Fibroblast of skin of right biceps (primary cell): Measurements from ENCODE around the gene ZNF426.
"Not testable (repeated sequence)": the region's sequence is repeated elsewhere in the genome, so short reads cannot be mapped to it uniquely, and the experiment has no call there.

Experiments
- DNase-seq: peaks from one replicate; pipeline ENCODE4 v3.0.0-alpha.2; 2013

The ZNF426 gene

DNA sequence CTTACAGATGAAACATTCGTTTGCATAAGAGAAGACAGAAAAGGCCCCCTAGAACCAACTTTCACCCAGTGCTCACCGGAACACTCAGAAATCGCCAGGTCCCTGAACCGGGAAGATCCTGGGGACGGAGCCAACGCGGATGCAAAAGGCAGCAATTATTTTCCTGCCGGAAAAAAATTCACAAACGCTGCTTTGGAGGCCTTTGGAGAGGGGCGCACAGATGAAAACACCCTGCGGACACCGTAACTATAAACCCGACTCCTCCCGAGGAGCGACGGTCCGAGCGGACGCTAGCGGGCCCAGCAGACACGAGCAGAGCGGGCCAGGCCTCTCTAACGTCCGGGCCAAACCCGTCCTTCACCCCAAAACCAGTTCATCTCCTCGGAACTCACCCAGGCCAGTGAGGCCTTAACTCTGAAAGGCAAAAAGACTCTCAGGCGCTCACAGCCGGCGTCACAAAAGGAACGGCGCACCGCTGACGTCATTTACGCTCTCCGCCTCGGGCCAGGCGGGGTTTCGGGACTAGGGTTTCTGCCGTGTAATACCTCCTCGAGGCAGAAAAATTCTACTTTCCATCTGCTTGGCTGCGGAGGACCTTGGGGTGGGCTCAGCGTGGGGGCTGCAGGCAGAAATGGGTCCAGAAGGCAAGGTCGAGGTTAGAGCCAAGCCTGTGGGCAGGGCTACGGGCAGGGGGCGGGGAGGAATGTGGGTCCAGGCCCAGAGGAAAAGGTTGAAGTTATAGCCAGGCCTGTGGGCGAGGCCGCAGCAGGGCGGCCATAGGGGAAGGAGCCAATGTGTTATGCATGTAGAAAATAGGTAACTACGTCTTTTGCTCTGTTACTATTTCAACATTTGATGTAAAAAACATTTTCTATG is at the start of gene ZNF426:
Gene ZNF426, minus strand, starts transcription at position 463 of the 876 bp plus-strand sequence. CDS start 2,413 bp downstream, outside the sequence.
- DNase-seq = peak; percentile 92

DNA sequence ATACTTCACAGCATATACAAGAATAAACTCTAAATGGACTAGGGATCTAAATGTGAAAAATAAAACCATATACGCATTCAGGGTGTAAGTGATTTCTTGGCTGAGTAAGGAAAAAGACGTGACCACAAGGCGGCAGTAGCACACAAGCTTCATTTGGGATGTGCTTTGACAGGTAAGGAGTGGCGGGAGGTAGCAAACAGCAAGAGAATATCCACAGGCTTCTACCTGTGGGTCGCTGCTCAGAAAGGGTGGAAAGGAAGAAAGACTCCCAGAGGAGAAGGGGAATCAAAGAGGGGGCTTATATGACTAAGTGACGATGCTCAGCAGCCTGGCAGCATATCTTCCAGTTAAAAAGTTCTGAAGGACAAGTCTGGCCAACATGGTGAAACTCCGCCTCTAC is 48.3 kb upstream of the ZNF426 start:
- peak; percentile 55 for DNase-seq

DNA sequence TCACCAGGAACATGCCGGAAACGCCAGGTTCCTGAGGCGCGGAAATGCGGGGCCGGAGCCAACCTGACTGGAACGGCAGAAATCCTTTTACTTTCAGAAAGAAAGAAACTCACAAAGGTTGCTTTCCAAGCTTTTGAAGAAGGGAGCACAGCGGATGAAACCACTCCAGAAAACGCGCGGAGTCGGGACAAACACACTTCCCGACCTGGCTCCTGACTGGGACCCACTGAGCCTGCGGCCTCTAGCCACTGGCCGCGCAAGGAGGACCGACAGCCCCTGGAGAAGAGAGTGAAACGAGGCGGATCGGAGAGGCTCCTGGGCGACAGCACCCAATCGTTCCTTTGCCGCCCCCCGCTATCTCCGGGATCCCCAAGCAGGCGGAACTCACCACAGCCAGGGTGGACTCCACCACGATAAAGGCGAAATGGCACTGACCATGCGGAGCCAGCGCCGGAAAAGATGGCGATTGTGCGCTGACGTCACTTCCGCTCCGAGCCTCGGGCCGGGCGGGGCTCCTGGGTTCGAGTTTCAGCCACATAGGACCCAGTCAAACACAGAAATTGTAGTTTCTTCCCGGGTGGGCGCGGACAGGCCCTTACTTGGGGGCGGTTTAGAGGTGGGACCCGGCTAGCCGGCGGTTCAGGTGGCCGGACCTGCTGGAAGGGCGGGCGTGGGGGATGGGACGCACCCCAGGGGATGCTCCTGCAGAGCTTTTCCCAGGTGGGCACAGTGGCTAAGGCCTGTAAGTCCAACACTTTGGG is 45.8 kb upstream of the ZNF426 start, which contains the start of gene ZNF121:
Gene ZNF121, minus strand, starts transcription at position 432 of the 761 bp plus-strand sequence. CDS start 16,407 bp downstream, outside the sequence.
- peak; percentile 82 for DNase-seq

DNA sequence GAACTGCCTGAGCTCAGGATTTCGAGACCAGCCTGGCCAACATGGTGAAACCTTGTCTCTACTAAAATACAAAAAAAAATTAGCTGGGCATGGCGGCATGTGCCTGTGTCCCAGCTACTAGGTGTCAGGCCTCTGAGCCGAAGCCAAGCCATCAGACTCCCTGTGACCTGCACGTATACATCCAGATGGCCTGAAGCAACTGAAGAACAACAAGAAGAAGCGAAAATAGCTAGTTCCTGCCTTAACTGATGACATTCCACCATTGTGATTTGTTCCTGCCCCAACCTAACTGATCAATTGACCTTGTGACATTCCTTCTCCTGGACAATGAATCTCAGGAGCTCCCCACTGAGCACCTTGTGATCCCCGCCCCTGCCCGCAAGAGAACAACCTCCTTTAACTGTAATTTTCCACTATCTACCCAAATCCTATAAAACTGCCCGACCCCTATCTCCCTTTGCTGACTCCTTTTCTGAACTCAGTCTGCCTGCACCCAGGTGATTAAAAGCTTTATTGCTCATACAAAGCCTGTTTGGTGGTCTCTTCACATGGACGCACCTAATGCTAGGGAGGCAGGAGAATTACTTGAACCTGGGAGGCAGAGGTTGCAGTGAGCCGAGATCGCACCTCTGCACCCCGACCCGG is 43.8 kb upstream of the ZNF426 start:
- DNase-seq = not testable (repeated sequence)

DNA sequence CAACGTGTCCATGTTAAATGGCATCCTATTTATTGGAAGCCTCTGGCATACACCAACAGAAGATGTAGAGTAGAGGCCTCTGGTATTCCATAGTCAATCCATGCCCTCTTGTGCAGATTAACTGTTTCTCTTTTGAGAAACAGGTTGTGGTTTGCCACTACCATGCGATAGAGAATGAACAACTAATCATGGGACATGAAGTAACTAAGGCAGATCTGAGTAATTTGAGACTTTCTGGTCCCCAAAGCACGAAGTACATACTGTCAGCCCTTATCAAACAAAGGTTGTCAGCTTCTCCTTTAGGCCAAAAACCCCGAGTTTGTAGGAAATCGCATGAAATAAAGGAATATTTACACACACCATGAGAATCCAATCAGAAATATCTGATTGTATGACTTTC is 42.3 kb upstream of the ZNF426 start:
- DNase-seq = no peak

DNA sequence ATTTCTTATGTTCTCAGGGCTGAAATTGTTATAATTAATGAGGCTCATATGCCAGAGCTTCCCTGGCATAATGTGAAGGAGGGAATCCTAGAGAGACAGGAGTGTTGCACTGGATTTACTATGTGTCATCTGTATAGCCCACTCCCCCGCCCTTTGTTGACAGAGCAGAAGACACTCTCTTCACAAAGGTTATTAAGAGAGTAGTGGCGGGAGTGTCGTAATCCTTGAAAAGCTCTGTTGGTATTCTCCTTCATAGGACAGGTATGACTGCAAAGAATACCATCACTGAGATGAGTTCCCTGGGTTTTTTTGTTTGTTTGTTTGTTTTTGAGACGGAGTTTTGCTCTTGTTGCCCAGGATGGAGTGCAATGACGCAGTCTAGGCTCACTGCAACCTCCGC is 31.8 kb upstream of the ZNF426 start:
- no peak for DNase-seq

DNA sequence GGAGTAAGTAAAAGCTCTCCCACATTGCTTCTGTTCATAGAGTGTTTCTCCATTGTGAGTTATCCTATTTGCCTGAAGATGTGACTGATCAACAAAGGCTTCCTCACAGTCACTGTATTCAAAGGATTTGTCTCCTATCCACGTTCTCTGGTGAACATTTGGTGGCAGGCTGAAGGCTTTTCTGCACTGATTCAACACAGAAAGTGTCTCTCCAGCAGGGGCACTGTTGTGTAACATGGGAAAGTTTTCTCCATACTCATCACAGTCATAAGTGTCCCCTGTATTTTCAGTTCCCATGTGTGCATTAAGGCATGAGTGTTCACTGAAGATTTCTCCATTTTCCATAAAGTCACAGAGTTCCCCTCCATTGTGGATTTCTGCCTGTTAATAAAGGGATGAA is 28.3 kb upstream of the ZNF426 start:
- no peak for DNase-seq

DNA sequence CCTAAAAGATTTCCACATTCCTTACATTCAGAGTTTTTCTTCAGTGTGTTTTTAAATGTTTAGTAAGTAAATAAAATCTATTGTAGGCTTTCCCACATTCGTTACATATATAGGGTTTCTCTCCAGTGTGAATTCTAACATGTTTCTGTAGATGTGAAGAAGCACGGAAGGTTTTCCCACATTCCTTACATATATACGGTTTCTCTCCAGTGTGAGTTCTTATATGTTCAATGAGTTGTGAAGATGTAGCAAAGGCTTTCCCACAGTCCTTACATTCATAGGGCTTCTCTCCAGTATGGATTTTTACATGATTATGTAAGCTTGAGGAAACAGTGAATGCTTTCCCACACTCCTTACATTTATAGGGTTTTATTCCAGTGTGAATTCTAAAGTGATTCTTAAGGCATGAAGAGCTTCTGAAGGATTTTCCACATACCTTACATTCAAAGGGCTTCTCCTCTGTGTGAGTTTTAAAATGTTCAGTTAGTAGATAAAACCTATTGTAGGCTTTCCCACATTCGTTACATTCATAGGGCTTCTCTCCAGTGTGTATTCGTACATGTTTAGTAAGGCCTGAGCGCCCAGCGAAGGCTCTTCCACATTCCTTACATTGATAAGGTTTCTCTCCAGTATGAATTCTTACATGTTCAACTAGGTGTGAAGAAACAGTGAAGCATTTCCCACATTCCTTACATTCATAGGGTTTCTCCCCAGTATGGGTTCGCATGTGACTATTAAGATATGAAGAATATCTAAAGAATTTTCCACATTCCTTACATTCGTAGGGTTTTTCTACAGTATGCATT is 27.7 kb upstream of the ZNF426 start:
- peak; percentile 18 for DNase-seq

DNA sequence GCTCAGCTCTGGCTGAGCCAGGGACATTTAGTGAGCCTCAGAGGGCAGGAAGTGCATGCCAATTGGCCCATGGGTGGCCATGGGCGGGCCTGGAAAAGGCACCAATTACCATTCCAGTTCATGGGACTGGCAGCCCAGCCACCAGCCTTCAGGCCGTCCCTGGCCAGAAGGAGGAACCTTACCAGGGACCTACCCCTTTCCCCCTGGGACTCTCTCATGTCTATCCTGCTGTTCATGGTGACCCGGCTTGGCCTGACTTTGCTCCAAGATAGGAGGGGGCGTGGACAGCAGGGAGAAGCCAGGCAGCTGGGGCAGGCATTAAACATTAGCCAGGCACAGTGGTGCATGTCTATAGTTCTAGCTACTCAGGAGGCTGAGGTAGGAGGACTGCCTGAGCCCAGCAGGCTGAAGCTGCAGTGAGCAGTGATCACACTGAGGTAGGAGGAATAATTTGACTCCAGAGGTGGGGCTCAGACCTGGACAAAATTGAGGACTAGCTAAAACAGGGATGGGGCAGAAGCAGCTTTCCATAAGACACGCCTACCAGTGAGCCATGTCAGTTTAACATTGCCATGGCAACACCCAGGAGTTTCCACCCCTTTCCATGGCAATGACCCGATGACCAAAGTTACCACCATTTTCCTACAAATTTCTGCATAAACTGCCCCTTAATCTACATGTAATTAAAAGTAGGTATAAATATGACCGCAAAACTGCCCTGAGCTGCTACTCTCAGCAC is 14.3 kb upstream of the ZNF426 start:
- DNase-seq = no peak

DNA sequence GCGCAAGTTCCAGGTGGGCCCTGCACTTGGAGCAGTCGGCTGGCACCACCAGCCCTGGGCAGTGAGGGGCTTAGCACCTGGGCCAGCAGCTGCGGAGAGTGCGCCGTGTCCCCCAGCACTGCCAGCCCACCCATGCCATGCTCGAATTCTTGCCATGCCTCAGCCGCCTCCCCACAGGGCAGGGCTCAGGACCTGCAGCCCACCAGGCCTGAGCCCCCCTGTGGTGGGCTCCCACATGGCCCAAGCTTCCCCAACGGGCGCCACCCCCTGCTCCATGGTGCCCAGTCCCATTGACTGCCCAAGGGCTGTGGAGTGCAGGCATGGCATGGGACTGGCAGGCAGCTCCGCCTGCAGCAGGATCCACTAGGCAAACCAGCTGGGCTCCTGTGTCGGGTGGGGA is 9.4 kb upstream of the ZNF426 start:
- DNase-seq = no peak

DNA sequence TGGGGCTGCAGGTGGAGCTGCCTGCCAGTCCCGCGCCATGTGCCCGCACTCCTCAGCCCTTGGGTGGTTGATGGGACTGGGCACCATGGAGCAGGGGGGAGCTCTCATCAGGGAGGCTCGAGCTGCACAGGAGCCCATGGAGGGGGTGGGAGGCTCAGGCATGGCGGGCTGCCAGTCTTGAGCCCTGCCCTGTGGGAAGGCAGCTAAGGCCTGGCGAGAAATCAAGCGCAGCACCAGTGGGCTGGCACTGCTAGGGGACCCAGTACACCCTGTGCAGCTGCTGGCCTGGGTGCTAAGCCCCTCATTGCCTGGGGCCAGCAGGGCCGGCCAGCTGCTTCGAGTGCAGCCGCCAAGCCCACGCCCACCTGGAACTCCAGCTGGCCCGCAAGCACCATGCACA is 2.8 kb upstream of the ZNF426 start:
- DNase-seq = not testable (repeated sequence)

DNA sequence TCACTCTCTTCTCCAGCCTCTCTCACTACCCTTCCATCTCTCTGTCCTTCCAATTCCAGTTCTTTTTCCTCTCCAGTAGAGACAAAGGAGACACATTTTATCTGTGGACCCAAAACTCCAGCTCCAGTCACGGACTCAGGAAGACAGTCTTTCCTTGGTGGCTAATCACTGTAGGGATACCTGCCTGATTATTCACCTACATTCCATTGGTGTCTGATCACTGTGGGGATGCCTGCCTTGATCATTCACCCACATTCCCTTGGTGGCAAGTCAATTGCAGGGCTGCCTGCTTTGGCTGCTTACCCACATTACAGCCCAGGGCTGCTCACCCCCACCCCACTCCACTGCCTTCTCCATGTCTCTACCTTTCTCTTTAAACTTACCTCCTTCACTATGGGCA is 1.5 kb upstream of the ZNF426 start:
- not testable (repeated sequence) for DNase-seq

DNA sequence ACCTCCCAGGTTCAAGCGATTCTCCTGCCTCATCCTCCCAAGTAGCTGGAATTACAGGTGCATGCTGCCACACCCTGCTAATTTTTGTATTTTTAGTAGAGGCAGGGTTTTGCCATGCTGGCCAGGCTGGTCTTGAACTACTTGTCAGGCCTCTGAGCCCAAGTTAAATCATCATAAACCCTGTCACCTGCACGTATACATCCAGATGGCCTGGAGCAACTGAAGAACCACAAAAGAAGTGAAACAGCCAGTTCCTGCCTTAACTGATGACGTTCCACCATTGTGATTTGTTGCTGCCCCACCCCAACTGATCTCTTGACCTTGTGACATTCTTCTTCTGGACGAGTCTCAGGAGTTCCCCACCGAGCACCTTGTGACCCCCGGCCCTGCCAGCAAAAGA is 756 bp upstream of the ZNF426 start:
- DNase-seq = not testable (repeated sequence)

DNA sequence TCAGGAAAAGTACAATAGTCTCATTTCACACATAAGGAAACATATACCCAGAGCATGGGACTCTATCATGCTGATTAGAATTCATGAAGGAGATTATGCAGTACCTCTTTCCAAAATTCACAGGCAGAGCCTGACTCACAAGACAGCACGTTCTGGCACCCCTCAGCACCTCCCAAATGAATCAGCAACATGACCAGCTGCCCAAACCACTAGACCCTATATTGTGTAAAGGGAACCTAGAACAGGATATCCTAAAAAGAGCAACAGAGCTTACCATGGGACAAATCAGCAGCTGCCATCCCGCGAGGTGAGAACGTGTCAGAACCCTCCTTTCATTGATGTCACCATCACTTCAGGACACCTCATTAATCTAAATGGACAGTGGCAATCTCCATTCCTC is 2.5 kb downstream of the ZNF426 start:
- no peak for DNase-seq

DNA sequence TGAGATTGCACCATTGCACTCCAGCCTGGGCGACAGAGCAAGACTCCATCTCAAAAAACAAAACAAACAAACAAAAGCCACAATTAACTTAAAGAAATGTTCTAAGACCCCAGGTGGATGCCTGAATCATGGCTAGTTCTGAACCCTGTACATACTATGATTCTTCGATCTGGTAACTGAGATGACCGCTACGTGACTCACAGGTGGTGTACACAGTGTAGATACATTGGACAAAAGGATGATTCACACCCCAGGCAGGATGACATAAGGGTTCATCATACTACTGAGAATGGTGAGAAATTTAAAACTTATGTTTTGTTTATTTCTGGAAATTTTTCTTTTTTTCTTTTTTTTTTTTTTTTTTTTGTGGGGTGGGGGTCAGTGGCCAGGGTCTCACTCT is 6.5 kb downstream of the ZNF426 start:
- DNase-seq = peak; percentile 48

DNA sequence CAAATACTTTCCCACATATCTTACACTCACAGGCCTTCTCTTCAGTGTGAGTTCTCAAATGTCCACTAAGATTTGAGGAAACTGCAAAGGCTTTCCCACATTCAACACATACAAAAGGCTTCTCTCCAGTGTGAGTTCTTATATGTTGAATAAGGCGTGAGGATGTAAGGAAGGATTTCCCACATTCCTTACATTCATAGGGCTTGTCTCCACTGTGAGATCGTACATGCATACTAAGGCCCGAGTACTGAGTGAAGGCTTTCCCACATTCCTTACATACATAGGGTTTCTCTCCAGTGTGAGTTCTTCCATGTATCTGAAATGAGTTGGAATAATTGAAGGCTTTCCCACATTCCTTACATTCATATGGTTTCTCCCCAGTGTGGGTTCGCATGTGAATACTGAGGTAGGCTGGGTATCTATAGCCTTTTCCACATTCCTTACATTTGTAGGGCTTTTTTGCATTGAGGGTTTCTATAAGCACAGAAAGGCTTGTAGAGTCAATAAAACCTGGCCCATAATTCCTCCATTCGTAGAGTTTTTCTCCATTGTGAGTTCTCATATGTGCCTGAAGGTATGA is 9.6 kb downstream of the ZNF426 start:
- DNase-seq = peak; percentile 15

DNA sequence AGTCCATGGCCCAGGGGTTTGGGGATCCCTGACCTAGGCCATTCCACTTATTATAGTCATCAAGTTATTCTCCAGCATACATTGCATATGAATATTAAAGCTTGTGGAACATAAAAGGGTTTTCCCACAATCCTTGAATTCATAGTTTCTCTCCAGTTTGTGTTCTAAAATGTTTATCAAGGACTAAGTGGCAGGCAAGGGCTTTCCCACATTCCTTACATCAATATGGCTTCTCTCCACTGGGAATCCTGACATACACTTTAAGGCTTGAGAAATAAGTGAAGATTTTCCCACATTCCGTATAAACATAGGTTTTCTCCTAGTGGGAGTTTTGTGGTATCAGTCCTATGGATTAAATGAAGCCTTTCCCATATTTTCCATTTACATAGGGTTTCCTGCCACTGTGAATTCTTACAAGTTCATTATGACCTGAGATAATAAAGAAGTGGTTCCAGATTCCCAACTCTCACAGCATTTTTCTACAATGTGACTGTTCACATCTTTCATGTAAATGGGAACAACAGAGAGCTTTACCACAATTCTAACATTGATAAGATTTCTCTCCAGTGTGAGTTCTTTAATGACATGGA is 14.5 kb downstream of the ZNF426 start:
- no peak for DNase-seq

DNA sequence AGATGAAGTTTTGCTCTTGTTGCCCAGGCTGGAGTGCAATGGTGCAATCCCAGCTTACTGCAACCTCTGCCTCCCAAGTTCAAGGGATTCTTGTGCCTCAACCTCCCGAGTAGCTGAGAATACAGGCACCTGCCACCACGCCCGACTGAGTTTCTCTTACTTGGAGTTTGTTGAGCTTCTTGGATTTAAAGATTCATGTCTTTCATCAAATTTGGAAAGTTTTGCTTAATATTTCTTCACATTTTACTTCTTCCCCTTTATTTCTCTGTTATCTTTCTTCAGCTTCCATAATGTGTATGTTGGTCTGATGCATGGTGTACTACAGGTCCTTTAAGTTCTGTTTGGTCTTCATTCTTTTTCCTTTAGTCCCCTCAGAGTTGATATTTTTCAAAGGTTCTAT is 31.2 kb downstream of the ZNF426 start:
- no peak for DNase-seq

DNA sequence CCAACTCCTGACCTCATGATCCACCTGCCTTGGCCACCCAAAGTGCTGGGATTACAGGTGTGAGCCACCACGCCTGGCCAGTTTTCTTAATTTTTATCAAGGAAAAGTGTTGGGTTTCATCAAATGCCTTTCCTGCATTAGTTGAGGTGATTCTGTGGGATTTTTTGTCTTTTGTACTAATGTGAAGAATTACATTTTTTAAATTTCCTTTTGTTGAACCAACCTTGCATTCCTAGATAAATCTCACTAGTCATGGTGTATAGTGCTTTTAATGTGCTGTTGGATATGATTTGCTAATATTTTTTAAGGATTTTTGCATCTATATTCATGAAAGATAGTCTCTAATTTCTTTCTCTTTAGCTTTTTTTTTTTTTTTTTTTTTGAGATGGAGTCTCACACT is 37.6 kb downstream of the ZNF426 start:
- DNase-seq = no peak

DNA sequence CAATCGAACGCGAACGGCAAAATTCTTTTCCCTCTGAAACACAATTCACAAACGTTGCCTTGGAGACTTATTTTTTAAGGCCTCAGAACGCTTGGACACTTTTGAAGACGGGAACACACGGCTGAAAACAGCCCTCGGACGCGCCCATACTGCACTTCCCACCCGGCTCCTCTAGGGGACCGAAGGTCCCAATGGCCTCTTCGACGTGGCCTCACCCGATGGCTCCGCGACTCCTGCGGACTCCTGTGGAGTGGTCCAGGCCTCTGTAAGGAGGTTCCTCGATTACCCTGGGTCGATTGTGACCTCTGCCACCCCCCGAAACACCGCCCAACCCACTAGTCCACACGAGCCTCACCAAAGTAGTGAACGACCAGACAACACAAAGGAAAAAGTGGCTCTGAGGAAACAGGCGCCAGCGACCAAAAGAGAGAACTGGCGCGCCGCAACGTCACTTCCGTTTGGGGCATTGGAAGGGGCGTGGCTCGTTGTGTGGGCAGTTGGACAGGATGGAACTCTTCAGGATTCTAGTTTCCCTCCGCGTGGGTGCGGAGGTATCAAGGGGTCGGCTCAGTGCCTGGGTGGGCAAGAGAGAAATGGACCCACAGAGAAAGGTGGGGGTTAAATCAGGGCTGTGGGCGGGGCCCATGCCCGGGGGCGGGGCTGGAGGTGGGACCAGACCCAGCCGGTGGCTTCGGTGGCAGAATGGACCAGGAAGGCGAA is 40.1 kb downstream of the ZNF426 start, which contains the start of gene ZNF560:
Gene ZNF560, minus strand, starts transcription at position 434 of the 720 bp plus-strand sequence. CDS start 23,303 bp downstream, outside the sequence.
- DNase-seq = peak; percentile 48
